GM18861 (cell line): ENCODE results near the gene ANAPC5.

Source experiments
- ATAC-seq: cut with Tn5 transposase; IDR thresholded peaks from one replicate; pipeline ENCODE4 v1.9.1; 2021; ENCODE audit not compliant: unreplicated experiment

ANAPC5 gene

GRCh38 chr12:121371404-121371803 is 19.2 kb upstream of the ANAPC5 start:
- no peak for ATAC-seq

DNA sequence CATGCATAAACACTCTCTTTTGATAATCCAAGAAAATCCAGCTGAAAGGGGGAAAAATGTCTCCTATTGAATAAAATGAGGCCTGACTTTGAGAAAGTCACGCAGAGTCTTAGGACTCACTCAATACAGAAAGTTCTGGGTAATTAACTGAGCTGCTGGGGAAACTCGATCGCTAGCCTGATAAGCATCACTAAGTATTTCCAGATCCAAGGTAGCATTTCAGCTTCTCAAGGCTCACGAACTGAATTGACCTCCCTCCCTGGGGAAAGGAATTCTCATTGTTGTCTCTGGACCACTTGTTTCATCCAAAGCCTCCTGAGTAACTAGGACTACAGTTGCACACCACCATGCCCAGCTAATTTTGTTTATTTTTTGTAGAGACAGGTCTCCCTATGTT is 13.8 kb upstream of the ANAPC5 start:
- ATAC-seq = no peak

DNA sequence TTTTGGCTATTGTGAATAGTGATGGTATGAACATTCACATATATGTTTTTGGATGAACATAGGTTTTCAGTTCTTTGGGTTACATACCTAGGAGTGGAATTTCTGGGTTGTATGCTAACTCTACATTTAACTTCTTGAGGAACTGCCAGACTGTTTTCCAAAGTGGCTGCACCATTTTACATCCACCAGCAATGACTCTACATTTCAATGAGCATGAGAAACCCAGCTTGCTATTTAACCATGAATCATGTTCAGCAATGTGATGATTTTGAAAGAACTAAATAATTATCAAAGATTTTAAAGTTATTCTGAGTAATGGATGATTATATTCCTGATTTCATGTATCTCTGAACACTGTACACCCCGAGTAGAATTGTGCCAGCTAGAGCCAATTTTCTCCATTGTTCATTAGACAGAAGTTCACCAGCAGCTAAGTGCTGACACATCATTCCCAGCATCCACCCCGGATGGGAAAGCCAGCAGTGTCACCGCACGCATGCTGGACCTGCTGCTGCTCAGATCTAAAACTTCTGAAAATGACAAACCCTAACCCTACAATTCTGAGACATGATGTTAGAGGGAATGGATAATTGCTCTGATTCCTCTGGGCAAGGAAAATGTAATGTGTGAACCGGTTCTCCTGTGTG is 13.3 kb upstream of the ANAPC5 start:
- no peak for ATAC-seq

DNA sequence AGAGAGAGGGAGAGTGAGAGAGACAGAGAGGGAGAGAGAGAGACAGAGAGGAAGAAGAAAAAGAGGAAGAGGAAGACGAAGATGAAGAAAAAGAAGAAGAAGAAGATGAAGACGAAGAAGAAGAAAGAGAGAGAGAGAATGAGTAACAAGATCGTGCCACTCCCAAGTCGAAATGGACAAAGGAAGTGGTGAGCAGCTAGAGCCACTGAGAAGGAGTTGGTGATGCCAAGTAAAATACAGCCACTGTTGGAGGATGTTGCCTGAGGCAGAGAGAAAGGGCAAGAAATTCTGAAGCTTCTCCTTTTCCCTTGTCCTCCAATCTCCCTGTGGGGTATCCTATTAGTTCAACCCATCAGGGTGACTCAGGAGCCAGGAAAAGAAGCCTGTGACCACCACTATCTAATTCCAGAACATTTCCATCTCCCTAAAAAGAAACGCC is 12.5 kb upstream of the ANAPC5 start:
- no peak for ATAC-seq

DNA sequence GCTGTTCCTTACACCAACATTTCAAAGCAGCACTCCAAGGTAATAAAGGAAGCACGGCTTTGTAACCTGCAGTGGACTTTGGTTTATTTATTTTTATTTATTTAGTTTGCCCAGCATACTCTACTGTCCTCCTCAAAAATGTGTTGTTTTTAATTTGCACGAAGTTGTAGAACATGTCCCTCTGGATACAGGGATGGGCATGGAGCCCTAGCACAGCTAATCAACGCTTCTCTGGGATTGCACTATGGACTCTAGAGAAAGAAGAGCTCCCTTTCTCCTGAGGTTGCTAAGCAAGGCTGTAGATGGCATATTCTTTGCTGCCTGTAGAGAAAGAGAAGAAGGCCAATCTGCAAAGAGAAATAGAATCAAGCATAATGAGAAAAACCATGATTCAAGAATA is 5.9 kb upstream of the ANAPC5 start:
- no peak for ATAC-seq

- ATAC-seq = no peak
Measured at GRCh38 chr12:121357331-121357730, 5.1 kb upstream of the ANAPC5 start.

GRCh38 chr12:121356657-121357056 is 4.4 kb upstream of the ANAPC5 start:
- ATAC-seq = no peak

DNA sequence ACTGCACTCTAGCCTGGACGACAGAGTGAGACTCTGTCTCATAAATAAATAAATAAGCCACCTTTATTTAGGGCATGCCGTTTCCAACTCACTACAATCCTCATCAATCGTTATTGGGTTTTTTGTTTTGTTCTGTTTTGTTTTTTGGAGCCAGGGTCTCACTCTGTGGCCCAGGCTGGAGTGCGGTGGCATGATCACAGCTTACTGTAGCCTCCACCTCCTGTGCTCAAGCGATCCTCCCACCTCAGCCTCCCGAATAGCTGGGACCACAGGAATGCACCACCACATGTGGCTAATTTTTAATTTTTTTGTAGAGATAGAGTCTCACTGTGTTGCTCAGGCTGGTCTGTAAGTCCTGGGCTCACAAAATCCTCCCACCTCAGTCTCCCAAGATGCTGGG is 3.6 kb upstream of the ANAPC5 start:
- no peak for ATAC-seq

DNA sequence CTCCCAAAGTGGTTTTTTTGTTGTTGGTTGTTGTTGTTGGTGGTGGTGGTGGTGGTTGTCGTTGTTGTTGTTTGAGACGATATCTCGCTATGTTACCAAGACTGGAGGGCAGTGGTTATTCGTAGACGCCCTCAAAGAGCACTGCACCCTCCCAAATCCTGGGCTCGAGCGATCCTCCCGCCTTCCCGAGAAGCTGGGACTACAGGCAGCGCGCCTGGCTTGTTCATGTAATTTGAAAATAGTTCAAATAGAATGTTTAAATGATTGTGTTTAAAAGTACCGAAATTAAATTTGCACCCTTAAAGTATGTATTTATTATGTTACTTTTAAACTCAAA is 439 bp upstream of the ANAPC5 start:
- no peak for ATAC-seq

- ATAC-seq = no peak
Measured at GRCh38 chr12:121346747-121347146, 5.5 kb downstream of the ANAPC5 start.

- no peak for ATAC-seq
Measured at GRCh38 chr12:121345151-121345815, 6.9 kb downstream of the ANAPC5 start.

DNA sequence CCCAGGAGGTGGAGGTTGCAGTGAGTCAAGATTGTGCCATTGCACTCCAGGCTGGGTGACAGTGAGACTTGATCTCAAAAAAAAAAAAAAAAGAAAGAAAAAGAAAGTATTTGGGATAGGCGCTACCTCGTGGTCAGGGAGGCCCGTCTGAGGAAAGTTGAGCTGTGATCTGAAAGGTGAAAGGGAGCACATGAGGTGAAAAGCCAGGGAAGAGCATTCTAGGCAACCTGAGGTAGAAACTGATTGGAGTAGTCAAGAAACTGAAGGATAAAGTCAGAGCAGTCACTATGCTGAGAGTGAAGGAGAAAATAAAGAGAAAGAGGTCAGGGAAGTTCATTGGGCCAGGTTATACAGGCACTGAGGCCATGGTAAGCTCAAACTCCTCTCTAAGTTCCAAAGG is 7.7 kb downstream of the ANAPC5 start:
- ATAC-seq = no peak

DNA sequence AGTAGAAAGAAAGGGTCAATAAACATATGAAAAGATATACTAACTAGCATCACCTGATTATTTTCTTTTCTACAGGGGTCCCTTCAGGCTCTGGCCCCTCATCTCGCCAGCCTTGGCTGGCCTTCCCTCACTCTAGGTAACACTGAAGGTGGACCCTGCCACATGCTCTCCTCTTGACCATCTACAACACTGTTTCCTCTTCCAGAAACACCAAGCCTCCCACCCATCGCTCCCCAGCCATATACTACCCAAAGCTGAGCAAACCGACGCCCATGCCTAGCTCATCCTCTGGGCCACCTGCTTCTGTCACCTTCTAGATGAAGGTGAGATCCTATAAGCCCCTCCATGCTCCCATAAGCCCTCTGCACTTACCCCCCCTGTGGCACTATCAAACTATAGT is 14.8 kb downstream of the ANAPC5 start:
- no peak for ATAC-seq

DNA sequence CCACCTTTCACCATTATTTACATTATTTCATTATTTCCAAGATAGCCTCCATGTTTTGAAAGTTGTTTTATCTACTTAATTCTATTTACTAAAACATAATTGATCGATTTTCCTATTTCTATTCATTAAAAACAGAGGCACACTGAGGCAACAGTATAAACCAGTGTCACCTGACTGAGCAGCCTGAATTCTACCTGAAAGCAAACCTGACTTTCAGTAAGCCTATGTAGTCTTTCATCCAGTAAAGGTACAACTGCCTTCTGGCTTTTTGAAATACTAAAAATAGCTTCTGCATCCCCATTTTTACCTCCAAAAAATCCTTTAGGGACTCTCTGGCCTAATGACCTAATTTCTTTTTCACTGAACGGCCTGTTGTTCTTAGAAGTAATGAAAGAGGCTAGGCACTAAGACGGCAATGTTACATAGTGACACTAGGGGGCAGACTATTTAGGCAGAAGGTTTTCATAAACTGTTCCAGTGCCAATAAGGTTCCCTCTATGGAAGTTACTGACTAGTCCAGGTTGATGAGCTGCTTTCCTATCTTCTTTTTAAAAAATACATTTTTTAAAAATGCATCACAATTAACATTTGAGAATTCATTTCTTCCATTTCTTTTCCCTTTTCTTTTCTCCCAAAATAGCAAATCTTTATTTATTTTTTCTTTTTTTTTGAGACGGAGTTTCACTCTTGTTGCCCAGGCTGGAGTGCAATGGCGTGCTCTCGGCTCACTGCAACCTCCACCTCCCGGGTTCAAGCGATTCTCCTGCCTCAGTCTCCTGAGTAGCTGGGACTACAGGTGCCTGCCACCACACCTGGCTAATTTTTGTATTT is 17.5 kb downstream of the ANAPC5 start:
- ATAC-seq = no peak

- ATAC-seq = no peak
Measured at GRCh38 chr12:121333747-121334146, 18.5 kb downstream of the ANAPC5 start.

DNA sequence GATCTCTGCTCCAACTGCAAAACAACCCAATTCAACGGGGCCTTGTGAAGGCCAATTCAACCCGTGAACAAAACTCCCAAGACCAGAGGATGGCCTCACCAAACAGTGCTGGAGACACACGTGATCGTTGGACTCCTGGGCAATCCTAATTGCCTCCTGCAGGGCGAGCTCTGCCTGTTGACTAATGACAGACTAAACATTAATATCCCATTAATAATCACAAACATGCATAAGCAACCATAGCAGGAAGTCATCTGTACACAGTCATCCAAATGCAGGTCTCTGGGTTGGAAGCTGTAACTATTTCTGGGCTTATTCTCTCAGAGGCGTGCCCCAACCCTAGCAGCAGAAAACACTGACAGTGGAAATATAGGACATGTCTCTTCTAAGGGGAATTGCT is 21.0 kb downstream of the ANAPC5 start:
- ATAC-seq = no peak

- no peak for ATAC-seq
Measured at GRCh38 chr12:121330692-121331091, 21.5 kb downstream of the ANAPC5 start.

DNA sequence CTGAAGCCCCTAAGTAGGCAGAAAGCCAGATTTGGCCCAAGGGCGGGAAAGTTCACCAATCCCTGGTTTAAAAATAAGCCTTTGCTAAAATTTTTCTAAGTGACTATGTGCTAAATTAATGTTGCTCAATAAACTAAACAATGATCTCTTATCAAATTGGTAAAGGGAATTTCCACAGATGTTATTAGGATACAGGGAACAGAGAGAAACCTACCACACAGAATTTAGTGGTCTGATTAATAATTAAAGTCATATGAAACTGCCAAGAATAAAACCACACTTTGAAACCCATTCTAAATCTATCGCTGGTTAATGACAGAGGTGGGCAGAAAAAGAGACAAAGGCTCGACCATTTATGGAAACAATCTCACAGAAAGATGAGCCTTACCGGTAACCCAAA is 22.0 kb downstream of the ANAPC5 start:
- no peak for ATAC-seq

GRCh38 chr12:121328620-121329019 is 23.6 kb downstream of the ANAPC5 start:
- no peak for ATAC-seq

DNA sequence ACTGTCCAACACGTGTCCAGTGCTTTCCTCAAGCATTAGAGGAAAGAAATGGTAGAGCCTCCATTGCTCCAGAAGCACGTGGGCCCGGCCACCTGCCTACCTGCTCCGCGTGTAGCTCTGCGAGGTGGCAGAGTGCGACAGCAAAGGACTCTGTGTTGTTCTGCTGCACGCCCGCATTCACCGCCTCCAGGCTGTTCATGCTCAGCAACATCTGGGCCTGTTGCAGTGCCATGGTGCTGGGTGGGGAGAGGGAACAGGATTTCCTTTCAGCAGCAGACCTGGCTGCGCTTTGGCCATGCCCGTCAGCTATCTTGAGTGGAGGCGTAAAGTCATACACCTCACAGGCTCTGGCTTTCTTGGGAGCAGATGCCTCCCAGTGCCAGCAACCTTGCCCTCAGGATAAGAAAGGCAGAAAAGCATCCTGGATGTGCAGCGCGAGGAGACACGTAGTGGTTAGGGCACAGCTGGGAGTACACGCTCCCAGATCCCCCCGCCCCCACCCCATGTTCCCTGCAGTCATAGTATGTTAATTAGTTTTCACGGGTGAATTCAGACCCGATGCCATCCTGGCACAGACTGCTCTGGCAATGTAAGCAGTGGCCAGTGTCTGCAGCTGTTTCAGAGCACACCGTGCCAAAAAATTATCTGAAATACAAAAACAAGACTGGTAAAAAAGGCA is 25.1 kb downstream of the ANAPC5 start:
- ATAC-seq = no peak

DNA sequence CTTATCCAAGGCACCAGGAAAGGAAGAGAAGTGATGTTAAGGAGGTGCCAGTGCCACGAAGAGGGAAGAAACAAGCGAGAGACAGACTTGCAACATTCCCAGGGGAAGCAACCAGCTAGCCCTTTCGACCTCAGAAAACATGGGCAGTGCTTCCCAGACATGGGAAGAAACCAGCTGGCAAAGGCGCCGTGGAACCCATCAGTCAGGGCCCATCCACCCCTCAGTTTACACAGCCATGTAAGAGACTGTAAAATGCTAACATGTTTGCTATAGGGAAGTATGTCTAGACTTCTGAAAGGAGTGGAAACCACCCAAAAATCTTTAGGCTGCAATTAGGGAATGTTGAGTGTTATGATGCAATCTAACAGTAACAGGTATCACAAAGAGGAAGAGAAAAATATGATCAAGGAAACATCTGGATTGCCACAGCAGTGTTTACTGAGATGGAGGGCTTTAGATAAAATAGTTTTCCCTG is 26.3 kb downstream of the ANAPC5 start:
- no peak for ATAC-seq

- ATAC-seq = no peak
Measured at GRCh38 chr12:121323908-121324307, 28.3 kb downstream of the ANAPC5 start.
